MM.1S (cell line): ENCODE measurements around the gene ARV1.

Experiments used
- DNase-seq: peaks from one replicate; pipeline ENCODE4 v3.0.0-alpha.2; 2015
- H2AFZ ChIP-seq: fragments of 300-600 bp; sonication (generic); 2 replicates; pipeline ENCODE4 v1.6.0; 2016; ENCODE audit warnings: antibody characterized with exemption, low read length
- H3F3A ChIP-seq: fragments of 300-600 bp; sonication (generic); 2 replicates; pipeline ENCODE4 v1.6.1; 2016; ENCODE audit warnings: mild to moderate bottlenecking, antibody characterized with exemption, low read length, moderate library complexity, mixed read lengths; ENCODE audit not compliant: insufficient read depth
- H3K27ac ChIP-seq: fragments of 300-600 bp; sonication (generic); 2 replicates; pipeline ENCODE4 v1.5.1; 2016; ENCODE audit warnings: mild to moderate bottlenecking, low read length
- H3K27me3 ChIP-seq: fragments of 300-600 bp; sonication (generic); replicated peaks from 2 replicates; pipeline ENCODE4 v1.6.0; 2016; ENCODE audit warnings: low read length; ENCODE audit not compliant: insufficient read depth
- H3K36me3 ChIP-seq: fragments of 300-600 bp; sonication (generic); replicated peaks from 2 replicates; pipeline ENCODE4 v1.6.1; 2016; ENCODE audit warnings: mild to moderate bottlenecking, low read length, mixed read lengths; ENCODE audit not compliant: insufficient read depth
- H3K4me1 ChIP-seq: fragments of 300-600 bp; sonication (generic); 2 replicates; pipeline ENCODE4 v1.6.1; 2016; ENCODE audit warnings: low read length, mixed read lengths
- H3K4me2 ChIP-seq: fragments of 300-600 bp; sonication (generic); 2 replicates; pipeline ENCODE4 v1.6.0; 2016; ENCODE audit warnings: low read depth, low read length
- H3K4me3 ChIP-seq: fragments of 300-600 bp; sonication (generic); 2 replicates; pipeline ENCODE4 v1.5.1; 2016; ENCODE audit warnings: low read length, mixed read lengths
- H3K79me2 ChIP-seq: fragments of 300-600 bp; sonication (generic); 2 replicates; pipeline ENCODE4 v1.6.1; 2016; ENCODE audit warnings: mixed run types, low read length, mixed read lengths
- H3K9ac ChIP-seq: fragments of 300-600 bp; sonication (generic); 2 replicates; pipeline ENCODE4 v1.6.1; 2016; ENCODE audit warnings: low read length, mixed read lengths
- H3K9me2 ChIP-seq: fragments of 300-600 bp; sonication (generic); replicated peaks from 2 replicates; pipeline ENCODE4 v1.6.1; 2016; ENCODE audit warnings: mild to moderate bottlenecking, low read length, mixed read lengths; ENCODE audit not compliant: insufficient read depth
- H3K9me3 ChIP-seq: fragments of 300-600 bp; sonication (generic); replicated peaks from 2 replicates; pipeline ENCODE4 v1.6.1; 2016; ENCODE audit warnings: mild to moderate bottlenecking, low read length, mixed read lengths; ENCODE audit not compliant: insufficient read depth
- H4K20me1 ChIP-seq: fragments of 300-600 bp; sonication (generic); 2 replicates; pipeline ENCODE4 v1.6.1; 2016; ENCODE audit warnings: mild to moderate bottlenecking, low read length, moderate library complexity, mixed read lengths; ENCODE audit not compliant: insufficient read depth
- CTCF ChIP-seq: fragments of 300-600 bp; sonication (generic); IDR thresholded peaks from 2 replicates; pipeline ENCODE4 v1.5.1; 2016; ENCODE audit warnings: antibody characterized with exemption, low read length, mixed read lengths
- EZH2 ChIP-seq: fragments of 300-600 bp; sonication (generic); optimal IDR thresholded peaks from 2 replicates; pipeline ENCODE3; 2017; ENCODE audit warnings: low read depth, mild to moderate bottlenecking, antibody characterized with exemption, low read length, mixed read lengths
- EZH2phosphoT487 ChIP-seq: fragments of 300-600 bp; sonication (generic); IDR thresholded peaks from 2 replicates; pipeline ENCODE4 v1.6.1; 2018; ENCODE audit warnings: antibody characterized with exemption, low read length

ARV1 gene

GRCh38 chr1:230992100-230992774, 13.3 kb downstream of the ARV1 start:
- Histone ChIP-seq H3K79me2 (peaks cover 10% of the 10 kb centered on the region), H3K27ac (no peak overlapping the region), H4K20me1 (peaks cover 4% of the 10 kb centered on the region; the same call in 1 of the 2 replicates), H3K27me3 (no peaks in the 10 kb centered on the region), H3F3A (no peaks in the 10 kb centered on the region), H3K4me2 (no peak overlapping the region), H3K9ac (no peak overlapping the region), H3K4me3 (no peak overlapping the region), H2AFZ (no peak overlapping the region), H3K9me2 (no peaks in the 10 kb centered on the region), H3K4me1 (no peaks in the 10 kb centered on the region), H3K36me3 (peaks cover 9% of the 10 kb centered on the region; the same call in 1 of the 2 replicates), H3K9me3 (no peaks in the 10 kb centered on the region)
- TF ChIP-seq EZH2phosphoT487 (no peak), EZH2 (no peak)
- no peak for DNase-seq

- Histone ChIP-seq H3K36me3 (peaks cover 15% of the 10 kb centered on the region; the same call in 1 of the 2 replicates), H3K4me3 (no peak overlapping the region), H3K27ac (no peak overlapping the region), H3F3A (no peaks in the 10 kb centered on the region), H3K4me1 (no peaks in the 10 kb centered on the region), H3K27me3 (no peaks in the 10 kb centered on the region), H3K79me2 (no peaks in the 10 kb centered on the region), H3K9me2 (no peaks in the 10 kb centered on the region), H3K9me3 (no peaks in the 10 kb centered on the region), H3K9ac (no peak overlapping the region), H4K20me1 (no peaks in the 10 kb centered on the region), H2AFZ (no peak overlapping the region), H3K4me2 (no peak overlapping the region)
- TF ChIP-seq EZH2 (no peak), EZH2phosphoT487 (no peak)
- no peak for DNase-seq
These were observed 16.0 kb downstream of the ARV1 start for GRCh38 chr1:230994860-230995259.

- no peak for DNase-seq
- Histone ChIP-seq H3K36me3 (peaks cover 20% of the 10 kb centered on the region; the same call in 1 of the 2 replicates), H3K4me2 (no peak overlapping the region), H4K20me1 (no peaks in the 10 kb centered on the region), H2AFZ (no peak overlapping the region), H3K27ac (no peak overlapping the region), H3K4me3 (no peak overlapping the region), H3K9ac (no peak overlapping the region), H3K4me1 (no peaks in the 10 kb centered on the region), H3K9me2 (no peaks in the 10 kb centered on the region), H3K27me3 (no peaks in the 10 kb centered on the region), H3F3A (no peaks in the 10 kb centered on the region), H3K9me3 (no peaks in the 10 kb centered on the region), H3K79me2 (no peaks in the 10 kb centered on the region)
- TF ChIP-seq EZH2phosphoT487 (no peak), EZH2 (no peak), CTCF (no peak)
These were observed 21.3 kb downstream of the ARV1 start for GRCh38 chr1:231000201-231000600.

- no peaks in the 10 kb centered on the region for H3K9me3 ChIP-seq
- no peaks in the 10 kb centered on the region for H3K9me2 ChIP-seq
- peaks cover 20% of the 10 kb centered on the region; the same call in 1 of the 2 replicates for H3K36me3 ChIP-seq
- no peaks in the 10 kb centered on the region for H4K20me1 ChIP-seq
- no peaks in the 10 kb centered on the region for H3F3A ChIP-seq
- H3K4me3 ChIP-seq = no peak overlapping the region
- H3K27ac ChIP-seq = no peak overlapping the region
- TF ChIP-seq EZH2 = no peak
- TF ChIP-seq EZH2phosphoT487 = no peak
- no peak for TF ChIP-seq CTCF
- H3K27me3 ChIP-seq = no peaks in the 10 kb centered on the region
- no peaks in the 10 kb centered on the region for H3K79me2 ChIP-seq
- no peak for DNase-seq
- H3K4me2 ChIP-seq = no peak overlapping the region
- no peak overlapping the region for H2AFZ ChIP-seq
- H3K9ac ChIP-seq = no peak overlapping the region
- no peaks in the 10 kb centered on the region for H3K4me1 ChIP-seq
These were observed 21.7 kb downstream of the ARV1 start for GRCh38 chr1:231000639-231001038.
